Left ventricle myocardium superior (tissue), 1 donor: ENCODE data around the gene SPAG16. TPM values are rescaled to one million over a fixed set of nuclear protein-coding genes. Genes with fewer than 3 reads are reported as not detected.
"Not testable (repeated sequence)": the region's sequence is repeated elsewhere in the genome, so short reads cannot be mapped to it uniquely, and the experiment has no call there.

Source experiments
- ATAC-seq: fragments of 200-7000 bp; cut with Tn5 transposase; one replicate; pipeline ENCODE4 v1.9.1; 2020; ENCODE audit warnings: mild to moderate bottlenecking, moderate library complexity
- DNase-seq: peaks from one replicate; pipeline ENCODE4 v3.0.0-alpha.2; 2020
- intact Hi-C: fragments of 100-400 bp; cut with micrococcal nuclease; formaldehyde crosslinking; loops from one replicate; pipeline ENCODE4 v1.11.0; 2022
- total RNA-seq: library from RNA; stranded (reverse); fragmentation: NEBNext Ultra II Directional; extraction: Animal tissue kit (Norgen Biotek cat#: 25700); gene quantifications from one replicate; pipeline ENCODE4 v1.2.1, GENCODE V29; 2021
- donor health status: DM: no; HTN: yes; CAD: no; lungs with severe emphysema.

SPAG16 gene
- total RNA-seq, 1 donor from 2014 or later = 18.7 TPM

DNA sequence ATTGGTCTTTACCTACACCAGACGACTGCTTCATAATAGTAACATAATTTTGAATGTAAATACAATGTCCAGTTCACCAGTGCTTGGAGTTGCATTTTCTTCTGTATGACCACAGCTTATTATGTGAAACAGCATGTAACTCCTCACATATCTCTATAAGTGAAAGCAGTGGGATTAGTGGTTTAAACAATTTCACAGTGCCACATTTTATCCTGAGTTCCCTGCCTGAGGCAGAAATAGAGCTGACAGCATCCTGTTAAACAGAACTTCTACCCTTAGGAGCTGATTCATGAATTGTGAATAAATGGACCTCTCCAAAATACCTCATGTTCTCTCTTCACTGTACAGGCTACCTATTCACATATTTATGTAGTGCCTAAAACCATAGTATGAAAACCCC, 584.3 kb downstream of the SPAG16 start:
- ATAC-seq (no peak), DNase-seq (no peak)
- intact Hi-C loops = no loop called here

DNA sequence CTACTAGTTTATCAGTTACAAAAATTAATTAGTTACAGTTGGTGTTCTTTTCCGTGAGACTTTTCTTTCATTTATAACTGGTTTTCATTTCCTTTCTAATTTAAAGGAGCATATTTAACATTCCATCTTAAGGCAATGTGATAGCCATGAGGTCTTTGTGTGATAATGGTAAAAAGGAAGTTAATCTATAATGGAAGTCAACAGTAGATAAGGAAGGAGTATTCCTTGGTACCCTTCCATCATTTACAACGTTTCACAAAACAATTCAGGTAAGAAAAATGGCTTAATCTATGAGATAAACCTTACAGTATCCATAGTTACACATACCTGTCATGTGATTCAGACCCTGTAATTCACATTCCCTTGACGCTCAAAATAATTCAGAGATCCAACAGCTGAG, 601.2 kb downstream of the SPAG16 start:
- ATAC-seq = no peak
- DNase-seq = no peak
- intact Hi-C loops = no loop called here

DNA sequence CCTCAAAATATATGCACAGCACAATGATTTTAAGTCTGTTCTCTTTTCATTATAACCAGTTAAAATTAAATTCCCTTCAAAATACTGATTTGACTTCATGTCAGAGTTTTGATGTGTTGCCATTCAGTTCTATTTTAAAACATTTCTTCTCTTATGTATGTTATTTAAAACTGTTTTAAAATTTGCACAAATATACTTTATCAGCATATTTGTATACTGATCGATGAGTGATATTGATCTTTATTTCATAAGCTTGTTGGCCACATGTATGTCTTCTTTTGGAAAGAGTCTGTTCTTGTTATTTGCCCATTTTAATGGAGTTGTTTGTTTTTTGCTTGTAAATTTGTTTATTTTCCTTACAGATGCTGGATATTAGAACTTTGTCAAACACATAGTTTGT, 630.2 kb downstream of the SPAG16 start:
- ATAC-seq = no peak
- intact Hi-C loops = no loop called here

DNA sequence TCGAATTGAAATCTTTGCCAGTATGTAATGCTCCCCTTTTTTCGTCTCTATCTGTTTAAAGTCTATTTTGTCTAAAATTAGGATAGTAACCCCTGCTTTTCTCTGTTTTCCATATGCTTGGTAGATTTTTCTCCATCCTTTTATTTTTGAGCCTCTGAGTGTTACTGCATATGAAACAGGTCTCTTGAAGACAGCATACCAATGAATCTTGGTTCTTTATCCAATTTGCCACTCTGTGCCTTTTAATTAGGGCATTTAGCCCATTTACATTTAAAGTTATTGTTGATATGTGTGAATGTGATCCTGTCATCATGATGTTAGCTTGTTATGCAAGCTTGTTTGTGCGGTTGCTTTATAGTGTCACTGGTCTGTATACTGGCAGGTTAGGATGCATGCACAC, 635.8 kb downstream of the SPAG16 start:
- ATAC-seq = no peak
- no peak for DNase-seq
- intact Hi-C loops = no loop called here

More for the DNA sequence above, 630.2 kb downstream of the SPAG16 start:
- DNase-seq = no peak

DNA sequence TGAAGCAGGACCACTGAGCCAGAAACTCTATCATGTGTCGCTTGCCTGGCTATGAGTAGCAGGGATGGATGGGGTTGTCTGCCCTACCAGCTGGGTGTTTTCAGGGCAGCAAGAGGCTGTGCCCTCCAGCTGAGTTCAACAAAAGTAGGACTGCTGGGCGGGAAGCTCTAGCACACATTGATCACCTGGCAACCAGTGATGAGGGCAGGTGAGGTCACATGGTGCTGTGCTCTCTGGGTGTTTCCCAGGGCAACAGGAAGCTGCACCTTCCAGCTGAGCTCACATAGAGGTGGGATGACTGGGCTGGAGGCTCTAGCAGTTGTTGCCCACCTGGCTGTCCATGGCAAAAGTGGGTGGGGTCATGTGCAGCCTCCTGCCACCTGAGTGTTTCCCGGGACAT, 639.3 kb downstream of the SPAG16 start:
- ATAC-seq (no peak), DNase-seq (no peak)
- intact Hi-C loops = no loop called here

DNA sequence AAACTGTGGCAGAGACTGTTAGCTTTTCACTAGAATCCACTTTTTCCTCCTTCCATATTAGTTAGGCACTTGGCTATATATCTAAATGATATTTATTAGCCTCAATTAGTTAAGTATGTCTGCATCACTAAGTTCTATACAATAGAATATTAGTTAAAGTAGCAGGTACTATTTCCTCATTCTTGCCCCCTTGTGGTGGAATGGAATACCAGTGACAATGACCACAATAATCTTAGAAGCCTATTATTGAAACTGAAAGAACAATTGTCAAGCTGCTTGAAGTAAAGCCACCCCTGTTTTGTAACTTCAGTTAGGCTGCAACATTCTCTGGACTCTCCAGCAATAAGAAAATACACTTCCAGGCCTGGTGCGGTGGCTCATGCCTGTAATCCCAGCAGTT, 650.3 kb downstream of the SPAG16 start:
- intact Hi-C loops = no loop called here
- DNase-seq (no peak), ATAC-seq (no peak)

DNA sequence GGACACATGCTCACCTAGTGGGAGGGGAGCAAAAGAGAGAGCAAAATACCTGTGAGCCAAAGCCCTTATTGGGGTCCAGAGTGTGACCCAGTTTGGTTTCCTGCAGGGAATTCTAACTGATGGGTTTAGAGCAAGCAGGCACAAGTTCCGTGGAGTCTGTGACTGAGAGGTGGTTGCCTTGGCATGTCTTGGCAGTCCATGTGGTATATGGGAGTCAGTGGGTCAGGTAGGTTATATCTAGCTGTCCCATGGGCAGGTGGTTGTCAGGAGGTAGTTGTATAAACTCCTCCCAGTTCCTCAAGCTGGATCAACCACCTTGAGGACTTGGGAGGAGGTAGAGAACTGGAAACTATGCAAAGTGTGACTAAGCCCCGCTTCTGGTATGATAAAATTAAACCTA, 673.8 kb downstream of the SPAG16 start:
- no peak for ATAC-seq
- intact Hi-C loops = no loop called here
- no peak for DNase-seq

DNA sequence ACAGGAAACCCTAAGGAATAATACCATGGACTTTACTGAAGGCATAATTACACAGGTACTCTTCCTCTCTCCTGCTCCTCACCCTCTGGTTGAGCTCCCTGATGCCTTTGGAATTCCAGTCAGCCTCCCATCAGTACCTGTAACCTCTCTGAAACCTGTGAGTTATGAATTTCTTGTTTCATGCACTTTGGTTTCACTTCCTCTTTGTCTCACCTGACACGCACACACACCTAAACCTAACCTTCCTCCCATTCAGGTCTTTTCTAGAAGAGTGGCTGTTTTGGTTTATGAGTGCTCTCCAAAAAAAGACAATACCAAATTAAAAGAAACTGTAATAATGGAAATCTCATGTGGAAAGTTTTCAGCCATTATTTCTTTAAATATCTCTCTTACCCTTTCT, 675.3 kb downstream of the SPAG16 start:
- ATAC-seq = no peak
- DNase-seq = no peak
- intact Hi-C loops = no loop called here

DNA sequence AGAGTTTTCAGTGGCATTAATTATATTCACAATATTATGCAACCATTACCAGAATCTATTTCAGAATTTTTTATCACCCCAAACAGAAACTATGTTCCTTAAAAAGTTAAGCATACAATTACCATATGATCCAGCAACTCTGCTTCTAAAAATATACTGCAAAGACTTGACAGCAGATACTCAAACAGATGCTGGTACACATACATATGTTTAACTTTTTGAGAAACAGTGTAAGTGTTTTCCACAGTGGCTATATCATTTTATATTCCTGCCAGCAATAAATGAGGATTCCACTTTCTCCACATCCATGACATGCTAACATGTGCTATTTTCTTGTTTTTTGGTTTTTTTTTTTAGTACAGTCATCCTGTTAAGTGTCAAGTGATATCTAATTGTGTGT, 687.3 kb downstream of the SPAG16 start:
- intact Hi-C loops = no loop called here
- DNase-seq = no peak
- no peak for ATAC-seq

DNA sequence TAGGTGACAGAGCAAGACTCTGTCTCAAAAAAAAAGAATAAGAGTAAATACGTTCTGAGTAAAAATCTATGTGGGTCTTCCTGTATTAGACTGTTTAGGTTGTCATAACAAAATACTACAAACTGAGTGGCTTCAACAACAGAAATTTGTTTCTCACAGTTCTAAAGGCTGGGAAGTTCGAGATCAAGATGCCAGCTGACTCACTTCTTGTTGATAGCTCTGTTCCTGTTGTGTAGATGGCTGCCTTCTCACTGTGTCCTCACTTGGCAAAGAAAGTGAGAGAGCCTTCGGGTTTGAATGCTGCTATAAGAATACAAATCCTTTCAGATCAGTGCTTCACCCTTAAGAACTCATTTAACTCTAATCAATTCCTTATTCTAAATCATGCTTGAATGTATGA, 696.6 kb downstream of the SPAG16 start:
- intact Hi-C loops = no loop called here
- DNase-seq = no peak
- no peak for ATAC-seq

DNA sequence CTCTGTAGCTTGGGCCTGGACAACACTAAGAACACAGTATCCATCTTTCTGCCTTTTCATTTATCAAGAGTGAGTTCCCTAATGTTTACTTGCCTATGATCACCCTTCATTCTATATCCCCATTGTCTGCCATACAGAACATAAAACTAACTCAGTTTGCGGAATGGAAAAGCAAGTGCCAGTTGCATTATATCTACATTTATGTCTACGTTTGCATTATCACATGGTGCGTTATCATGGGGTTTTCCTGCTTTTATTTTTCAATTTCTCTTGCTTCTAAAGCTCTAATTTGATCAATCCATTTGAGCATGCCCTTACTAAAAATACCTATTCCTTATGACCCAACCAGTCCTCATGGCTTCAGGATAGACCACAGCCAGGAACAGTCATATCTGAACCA, 704.9 kb downstream of the SPAG16 start:
- intact Hi-C loops = no loop called here
- DNase-seq (no peak), ATAC-seq (no peak)

DNA sequence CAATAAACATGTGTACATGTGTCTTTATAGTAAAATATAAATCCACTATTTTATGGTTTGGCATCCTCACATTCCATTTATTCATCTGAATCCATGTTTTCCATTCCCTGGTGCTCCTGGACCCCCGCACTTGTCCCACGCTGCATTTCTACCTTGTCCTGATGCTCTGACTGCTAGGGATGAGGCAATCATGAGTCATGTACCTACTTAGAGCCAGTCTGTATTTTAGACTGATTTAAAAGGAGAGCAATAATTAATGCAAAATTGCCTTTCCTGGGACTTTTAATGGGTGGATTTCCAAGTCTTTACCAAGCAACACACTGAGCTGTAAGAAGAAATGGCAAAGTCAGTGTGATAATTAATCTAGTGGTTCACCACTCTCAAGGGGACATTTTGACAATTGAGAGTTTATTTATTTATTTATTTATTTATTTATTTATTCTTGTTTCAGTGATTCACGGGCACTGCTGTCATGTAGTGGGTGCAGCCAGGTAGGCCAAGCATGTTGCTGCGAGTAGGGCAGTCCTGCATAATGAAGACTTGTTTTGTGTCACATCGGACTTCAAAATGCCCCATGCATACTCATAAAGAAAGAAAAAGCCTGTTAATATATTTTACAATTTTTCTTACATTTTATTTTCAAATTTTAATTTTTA, 707.3 kb downstream of the SPAG16 start:
- no peak for DNase-seq
- no peak for ATAC-seq
- intact Hi-C loops = no loop called here

DNA sequence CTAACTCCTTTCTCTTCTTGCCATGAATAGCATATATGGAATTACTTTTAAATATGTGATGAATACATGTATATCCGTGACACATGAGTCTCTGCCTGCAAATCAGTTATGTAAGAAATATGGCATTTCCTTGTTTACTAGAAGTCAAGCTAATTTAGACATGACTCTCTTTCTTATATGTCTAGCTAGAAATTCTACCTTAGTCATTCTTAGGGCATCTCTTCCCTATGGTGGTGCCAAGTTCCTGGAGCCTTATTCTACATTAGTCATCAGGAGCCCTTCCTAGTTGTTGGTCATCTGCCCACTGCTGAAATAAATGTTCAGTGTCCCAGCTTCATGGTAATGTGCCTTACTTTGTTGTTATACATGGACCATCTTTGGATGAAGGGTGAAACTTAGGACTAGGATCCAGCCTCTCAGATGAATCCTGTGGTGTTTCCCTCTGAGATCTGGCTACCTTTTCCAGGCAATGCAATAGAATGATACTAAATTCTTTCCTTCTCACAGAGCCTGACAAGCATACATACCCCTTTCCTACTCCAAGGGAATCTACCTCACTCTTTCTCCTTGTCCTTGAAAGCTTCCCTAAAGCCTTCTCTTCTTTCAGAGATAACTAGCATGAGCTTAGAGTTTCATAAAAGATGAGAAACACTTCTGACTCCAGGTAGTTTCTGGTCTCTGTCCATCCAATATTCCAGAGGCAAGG, 711.3 kb downstream of the SPAG16 start:
- intact Hi-C loops = no loop called here
- ATAC-seq = no peak

DNA sequence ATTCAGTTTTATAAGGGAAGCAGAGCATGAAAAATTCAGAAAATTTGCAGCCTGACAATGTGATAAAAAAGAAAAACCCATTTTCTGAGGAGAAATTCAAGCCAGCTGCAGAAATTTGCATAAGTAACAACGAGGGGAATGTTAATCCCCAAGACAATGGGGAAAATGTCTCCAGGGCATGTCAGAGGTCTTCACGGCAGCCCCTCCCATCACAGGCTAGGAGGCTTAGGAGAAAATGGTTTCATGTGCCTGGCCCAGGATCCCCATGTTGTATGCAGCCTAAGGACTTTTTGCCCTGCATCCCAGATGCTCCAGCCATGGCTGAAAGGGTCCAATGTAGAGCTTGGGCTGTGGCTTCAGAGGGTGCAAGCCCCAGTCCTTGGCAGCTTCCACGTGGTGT, 714.7 kb downstream of the SPAG16 start:
- DNase-seq, ATAC-seq, intact Hi-C loops: not testable (repeated sequence)

More for the DNA sequence above, 711.3 kb downstream of the SPAG16 start:
- no peak for DNase-seq

DNA sequence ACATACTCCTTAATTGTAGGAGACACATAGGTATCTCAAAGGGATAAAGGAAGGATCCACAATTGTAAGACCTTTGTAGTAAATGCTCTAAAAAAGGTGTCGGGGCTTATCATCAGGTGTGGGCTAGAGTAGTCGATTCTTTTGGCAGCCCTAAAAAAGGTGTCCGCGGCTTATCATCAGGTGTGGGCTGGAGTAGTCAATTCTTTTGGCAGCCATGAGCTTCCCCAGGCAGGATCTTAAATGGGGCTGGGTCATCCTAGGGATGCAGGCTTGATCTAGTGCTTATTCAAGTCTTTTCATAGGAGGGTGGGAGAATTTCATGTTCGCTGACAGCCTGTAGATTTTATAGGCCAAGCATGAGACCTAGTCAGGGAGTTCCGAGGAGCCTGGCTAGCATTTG, 720.2 kb downstream of the SPAG16 start:
- intact Hi-C loops = no loop called here
- DNase-seq = no peak
- ATAC-seq = no peak

DNA sequence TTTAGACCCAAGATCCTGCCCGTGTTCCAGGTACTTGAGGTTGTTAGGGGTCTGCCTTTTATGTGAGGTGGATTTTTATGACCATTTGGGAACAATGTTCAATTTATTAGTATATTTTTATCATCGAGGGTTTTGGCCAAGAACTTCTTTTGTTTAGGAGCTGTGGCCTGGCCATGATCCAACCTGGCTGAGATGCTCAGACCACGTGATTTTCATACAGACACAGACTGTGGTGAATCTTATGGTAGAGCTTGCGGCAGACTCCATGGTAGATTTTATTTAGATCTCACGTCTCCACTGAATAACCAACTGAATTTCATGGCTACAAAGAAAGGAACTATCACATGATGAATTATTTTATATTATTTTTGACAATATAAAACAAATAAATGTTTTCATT, 721.1 kb downstream of the SPAG16 start:
- DNase-seq (no peak), ATAC-seq (no peak)
- intact Hi-C loops = no loop called here

DNA sequence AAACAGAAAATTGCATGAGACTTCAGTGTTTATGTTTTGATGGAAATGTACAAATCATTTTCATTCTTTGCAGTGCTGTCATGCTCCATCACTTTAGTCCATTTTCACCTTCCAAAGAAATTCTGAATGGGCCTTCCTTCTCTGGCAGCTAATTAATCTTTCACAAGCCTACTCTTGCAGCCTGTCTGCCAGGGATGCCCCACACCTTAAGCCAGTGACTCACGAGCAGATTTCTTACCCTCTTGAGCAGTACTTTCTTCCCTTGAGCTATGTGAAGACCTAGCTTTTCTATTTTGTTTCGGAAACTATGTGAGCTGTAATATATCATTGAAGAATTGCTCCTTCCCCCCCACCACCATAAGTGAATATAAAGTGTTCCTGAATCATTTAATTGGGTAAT, 722.3 kb downstream of the SPAG16 start:
- no peak for DNase-seq
- intact Hi-C loops = no loop called here
- ATAC-seq = no peak

DNA sequence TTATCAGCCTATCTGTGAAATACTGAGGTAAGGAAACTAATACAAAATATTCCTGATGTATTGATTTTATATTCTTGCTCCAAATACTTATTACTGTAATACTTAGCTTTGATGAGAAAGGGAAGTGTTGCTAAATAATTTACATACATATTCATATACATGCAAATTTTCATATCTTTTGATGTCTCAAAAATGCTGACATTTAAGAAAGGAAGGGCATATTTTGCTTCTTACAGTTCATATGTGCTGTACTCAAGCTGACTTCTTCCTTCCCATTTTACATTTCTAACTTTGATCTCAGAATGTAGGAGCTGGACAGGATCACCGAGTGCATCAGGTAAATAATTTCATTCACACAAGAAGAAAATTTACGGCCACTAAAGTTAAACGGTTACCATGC, 727.4 kb downstream of the SPAG16 start:
- intact Hi-C loops = no loop called here
- no peak for DNase-seq

DNA sequence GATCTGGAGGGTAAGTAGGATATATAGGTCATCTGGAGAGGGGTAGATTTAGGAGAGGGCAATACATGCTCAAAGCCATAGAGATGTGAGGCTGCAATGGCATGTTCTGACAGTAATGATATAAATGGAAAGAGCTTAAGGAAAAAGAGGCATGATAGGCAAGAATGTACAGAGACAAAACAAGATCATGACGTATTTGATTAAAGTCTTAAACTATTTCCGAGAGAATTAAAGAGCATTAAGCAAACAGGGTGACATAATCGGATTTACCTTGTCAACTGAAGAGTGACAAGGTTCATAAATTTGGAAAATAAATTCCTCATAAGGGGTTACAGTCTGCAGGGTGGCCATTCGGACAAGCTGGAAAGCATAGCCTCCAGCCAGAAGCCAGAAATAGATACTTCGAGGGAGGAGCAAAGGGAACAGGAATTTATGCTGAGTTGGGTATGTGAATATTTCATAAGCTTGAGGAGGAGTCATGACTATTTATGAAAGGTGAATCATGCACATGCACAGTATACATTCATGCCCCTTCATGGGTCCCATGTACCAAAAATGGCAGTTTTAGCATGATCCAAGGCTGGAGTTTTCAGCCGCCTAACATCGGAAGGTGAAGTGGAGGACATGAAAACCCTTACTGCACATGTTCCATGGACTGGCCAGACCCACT, 730.4 kb downstream of the SPAG16 start:
- DNase-seq = no peak
- ATAC-seq = no peak
- intact Hi-C loops = no loop called here

More for the DNA sequence above, 727.4 kb downstream of the SPAG16 start:
- no peak for ATAC-seq

DNA sequence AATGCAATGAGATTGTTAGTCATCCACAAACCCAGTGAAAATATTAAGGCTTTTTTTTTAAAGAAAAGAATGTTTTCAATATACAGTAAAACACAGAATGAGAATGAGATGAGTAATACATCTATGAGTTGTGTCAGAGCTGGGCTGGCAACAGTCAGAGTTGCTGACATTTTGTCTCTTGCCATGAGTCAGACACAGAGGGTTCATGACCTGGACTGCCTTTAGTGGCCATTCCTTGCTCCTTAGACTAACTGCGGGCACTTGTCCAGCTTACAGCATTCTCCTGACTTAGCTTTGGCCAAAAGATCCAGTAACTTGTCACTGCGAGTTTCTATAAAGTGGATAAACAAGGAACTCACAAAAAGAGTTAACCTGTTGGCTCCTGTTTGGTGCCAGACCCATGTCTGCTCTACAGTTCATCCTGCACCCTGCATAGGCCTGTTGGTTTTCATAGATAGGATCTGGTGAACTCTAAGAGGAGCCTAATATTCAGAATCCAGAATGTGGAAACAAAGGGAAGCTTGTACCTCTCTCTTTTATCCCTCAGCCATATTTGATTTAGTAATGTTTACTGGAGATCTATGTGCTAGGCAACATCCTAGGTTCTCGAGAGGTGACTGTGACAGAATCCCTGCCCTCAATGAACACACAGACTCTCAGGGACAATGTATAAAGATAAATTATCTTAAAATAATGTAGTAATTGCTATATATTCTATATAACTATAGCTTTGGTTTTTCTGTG, 735.1 kb downstream of the SPAG16 start:
- peak; percentile 55 for ATAC-seq
- intact Hi-C loops = no loop called here
- DNase-seq = peak; percentile 31
